Tongue (tissue), 2 donors: Measurements from ENCODE around the gene ANKS1B. TPM values are rescaled to one million over a fixed set of nuclear protein-coding genes. Genes with fewer than 3 reads are reported as not detected.

Experiments used
- DNase-seq: peaks from one replicate; pipeline ENCODE4 v3.0.0-alpha.2; 2015
- total RNA-seq: library from RNA; depleted of rRNA; stranded (reverse); fragments of >200 nt; gene quantifications from one replicate; pipeline ENCODE4 v1.2.3, GENCODE V29; 2014

ANKS1B gene
- total RNA-seq, 1 donor from 2014 or later = 16.5 TPM

- DNase-seq = no peak
Measured at GRCh38 chr12:98754095-98754494, 1230.6 kb downstream of the ANKS1B start.

- DNase-seq = no peak
Measured at GRCh38 chr12:98752726-98753125, 1232.0 kb downstream of the ANKS1B start.

DNA sequence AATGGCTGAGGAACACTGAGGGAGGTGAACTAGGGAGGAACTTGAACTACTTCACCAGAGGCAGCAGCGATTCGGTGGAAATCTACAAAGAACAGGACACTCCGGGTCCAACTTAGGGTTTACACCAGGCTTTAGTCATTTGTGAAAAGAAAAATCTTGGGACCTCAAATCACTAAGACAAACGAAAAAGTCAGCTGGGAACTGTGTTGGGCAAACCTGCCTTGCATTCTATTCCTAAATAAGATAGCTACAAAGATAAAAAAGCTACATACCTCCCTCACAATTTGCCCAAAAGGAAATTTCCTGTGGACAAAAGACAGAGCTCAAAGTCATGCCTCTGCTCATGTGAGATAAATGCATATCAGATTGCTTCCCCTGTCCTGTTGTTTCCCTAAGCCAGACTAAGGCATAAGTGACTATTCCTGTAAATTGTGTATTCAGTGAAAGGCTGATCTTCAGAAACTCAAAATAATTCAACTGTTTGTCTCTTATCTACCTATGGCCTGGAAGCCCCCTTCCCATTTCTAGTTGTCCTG lies 1233.1 kb downstream of the ANKS1B start:
- DNase-seq = no peak

DNA sequence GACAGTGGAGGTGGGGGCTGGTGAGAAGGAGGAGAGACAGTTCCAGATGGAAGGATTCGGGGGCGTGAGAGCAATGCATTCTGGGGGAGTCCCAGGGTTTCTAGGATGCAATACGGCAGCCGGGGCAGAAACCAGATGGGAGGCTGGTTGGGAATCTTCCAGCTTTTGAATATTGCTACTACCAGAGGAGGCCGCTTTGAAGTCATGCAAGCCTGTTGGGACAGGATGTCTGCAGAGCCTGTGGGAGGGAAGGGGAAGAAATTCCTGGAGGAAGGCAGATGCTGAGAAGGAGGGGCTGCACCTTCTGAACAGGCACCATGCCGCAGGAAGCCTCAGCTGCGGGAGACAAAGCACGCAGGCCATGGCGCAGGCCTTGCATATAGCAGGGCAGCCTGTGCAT lies 1234.2 kb downstream of the ANKS1B start:
- peak; percentile 37 for DNase-seq

- DNase-seq = no peak
Measured at GRCh38 chr12:98748463-98748862, 1236.3 kb downstream of the ANKS1B start.

DNA sequence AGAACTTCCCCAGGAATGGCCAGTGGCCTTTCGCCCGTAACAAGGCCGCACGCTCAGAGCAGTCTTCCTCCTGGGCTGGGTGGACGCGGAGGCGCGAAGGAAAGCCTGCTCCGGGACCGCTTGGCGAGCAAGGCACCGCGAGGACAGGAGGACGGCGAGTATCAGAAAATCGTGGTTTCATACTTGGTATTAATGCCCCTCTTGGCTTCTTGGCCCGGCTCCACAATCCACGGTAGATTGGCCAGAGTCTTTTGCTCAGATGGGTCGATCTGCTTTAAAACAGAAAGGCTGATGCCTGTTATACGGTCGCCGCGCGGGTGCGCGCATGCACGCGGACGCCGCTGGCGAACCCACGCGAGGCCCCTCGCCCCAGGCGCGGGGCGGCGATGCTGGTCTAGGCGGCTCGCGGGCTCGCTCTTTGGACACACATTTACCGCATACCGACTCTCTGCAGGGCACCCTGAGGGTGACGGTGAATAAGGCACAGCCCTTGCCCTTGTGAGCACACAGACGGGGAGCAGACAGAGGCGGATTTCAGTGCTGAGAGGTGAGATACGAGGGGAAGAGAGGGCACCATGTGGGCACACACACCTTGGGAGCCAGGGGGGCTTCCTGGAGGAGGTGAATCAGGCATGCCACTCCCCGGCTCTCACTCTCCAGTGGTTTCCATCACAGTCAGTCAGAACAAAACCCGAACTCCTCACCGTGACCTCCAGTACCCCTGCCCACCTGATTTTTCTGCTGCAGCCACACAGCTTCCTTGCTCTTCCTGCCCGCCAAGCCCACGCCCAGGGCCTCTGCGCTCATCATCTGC lies 1239.0 kb downstream of the ANKS1B start:
- peak; percentile 54 for DNase-seq

DNA sequence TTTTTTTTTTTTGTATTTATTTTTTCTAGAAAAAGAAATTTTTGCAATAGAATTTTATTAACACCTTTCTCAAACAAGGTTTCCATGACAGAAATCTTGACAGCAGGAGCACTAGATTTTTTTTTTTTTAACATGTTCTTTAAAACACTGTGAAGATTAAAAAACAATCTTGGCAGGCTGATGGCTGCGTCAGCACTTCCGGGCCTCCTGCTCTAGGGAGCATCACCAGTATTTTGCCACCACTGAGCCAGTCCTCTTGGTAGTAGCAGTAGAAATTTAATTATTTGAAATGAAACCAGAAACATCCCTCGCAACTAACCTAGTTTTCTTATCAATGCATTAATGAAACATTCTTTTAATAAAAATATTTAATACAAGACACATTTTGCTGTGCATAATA lies 1240.1 kb downstream of the ANKS1B start:
- no peak for DNase-seq

GRCh38 chr12:98743362-98743953 lies 1241.3 kb downstream of the ANKS1B start:
- DNase-seq = peak; percentile 24

GRCh38 chr12:98741556-98742265 lies 1243.0 kb downstream of the ANKS1B start:
- peak; percentile 52 for DNase-seq

DNA sequence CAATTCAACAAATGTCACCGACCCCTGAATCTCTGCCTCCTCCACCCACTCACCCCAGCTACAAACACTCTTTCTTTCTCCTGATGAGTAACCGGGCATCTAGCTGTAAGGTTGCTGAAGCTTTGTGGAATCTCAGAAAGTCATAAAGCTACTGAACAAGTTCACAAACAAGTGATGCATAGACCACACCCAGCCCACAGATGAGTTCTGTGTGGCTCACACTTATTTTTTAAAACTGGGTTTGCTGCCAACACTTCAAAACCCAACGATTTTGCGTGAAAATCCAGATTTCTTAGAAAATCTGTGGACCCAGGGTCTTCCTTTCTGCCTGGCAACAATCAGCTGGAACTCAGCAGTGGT lies 1243.6 kb downstream of the ANKS1B start:
- DNase-seq = no peak

GRCh38 chr12:98740751-98741150 lies 1244.0 kb downstream of the ANKS1B start:
- DNase-seq = no peak

DNA sequence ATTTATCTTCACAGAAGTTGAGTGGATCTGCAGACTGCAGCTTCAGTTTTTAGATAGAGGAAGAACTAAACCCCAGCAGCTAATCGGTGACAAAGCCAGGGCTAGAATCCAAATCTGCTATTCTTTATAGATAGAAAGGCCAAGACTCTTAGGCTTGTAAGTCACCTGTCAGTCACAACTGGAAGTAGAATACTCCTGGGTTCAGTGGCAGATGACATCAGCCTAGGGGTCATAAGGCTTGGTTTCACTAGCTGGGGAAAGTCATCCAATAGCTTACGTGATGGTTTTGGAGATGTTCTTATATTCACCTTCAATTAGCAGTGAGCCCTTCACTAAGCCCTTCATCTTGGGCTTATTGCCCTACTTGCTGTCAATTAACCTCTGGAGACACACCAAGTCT lies 1246.2 kb downstream of the ANKS1B start:
- DNase-seq = no peak

- no peak for DNase-seq
Measured at GRCh38 chr12:98738002-98738401, 1246.7 kb downstream of the ANKS1B start.

DNA sequence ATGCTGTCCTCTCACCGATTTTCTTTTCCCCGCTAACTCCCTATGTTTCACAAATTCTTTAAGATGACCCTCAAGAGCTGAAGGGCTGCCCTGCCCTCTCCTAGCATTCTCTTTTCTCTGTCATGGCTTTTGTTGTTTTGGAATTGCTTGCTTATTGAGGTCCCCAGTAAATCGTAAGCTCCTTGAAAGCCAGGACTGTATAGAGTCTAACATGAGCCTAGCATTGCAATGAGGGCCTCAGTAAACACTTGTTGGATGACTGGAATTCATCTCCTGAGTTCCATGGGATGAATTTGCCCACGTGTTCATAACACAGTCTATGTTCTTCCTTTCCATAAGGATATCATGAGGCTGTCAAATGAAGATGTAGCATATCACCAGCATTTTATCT lies 1247.4 kb downstream of the ANKS1B start:
- DNase-seq = no peak

- peak; percentile 63 for DNase-seq
Measured at GRCh38 chr12:98736352-98737321, 1248.1 kb downstream of the ANKS1B start.

DNA sequence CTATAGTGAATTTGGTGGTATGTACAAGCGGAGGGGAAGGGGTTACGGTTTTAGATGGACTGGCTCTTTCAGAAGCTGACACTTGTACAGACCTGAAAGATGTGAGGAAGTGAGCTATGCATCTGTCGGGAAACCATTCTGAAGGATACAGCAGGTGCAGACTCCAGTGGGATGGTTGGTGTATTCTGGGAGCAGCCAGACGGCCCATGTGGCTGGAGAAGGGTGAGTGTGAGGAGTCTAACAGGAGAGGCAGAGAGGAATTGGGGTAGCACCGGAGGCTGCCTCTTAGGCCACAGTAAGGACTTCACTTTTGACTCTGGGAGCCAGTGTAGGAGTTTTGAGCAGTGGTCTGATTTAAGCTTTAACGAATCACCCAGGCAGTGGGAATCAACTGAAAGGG lies 1248.9 kb downstream of the ANKS1B start:
- DNase-seq = peak; percentile 30

DNA sequence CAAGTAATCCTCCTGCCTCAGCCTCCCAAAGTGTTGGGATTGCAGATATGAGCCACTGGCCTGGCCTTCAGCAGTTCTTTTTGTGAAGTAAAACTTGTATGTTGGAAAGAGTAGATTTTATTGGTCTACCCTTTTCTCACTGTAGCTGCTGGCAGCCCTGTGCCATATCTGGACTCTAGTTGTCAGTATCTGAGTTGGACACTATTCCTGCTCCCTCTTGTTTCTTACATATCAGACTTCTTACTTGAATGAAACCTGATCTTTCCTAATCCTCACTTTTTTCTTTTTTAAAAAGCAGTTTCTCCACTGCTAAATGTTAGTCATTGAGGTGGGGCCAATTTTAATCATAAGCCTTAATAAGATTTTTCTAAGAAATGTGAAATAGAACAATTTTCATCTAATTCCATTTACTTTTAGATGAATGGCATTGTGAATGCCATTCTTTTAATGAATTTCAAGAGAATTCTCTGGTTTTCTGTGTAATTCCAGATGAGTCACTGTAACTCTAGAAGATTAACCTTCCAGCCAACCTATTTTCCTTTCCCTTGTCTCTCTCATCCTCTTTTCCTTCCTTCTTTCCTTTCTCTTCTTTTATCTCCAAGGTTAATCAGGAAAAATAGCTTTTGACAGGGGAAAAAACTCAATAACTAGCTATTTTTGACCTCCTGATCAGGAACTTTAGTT lies 1250.9 kb downstream of the ANKS1B start:
- no peak for DNase-seq

DNA sequence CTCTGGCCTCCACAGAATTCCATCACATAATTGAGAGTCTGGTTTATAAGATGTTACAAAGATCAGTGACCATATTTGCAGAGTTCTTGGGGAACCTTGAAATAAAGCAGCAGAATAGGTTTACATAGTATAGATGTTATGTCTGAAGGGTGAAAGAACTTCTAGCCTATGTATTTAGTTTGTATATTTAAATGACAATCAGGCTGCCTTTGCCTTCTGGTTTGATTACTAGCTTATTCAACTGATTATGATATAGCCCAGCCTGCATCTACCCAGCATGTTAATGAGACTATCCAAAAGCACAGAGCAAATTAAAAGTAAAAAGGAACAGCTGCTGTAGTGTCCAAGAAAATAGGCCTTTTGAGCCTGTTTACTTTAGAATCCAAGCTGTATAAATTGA lies 1254.3 kb downstream of the ANKS1B start:
- DNase-seq = no peak

DNA sequence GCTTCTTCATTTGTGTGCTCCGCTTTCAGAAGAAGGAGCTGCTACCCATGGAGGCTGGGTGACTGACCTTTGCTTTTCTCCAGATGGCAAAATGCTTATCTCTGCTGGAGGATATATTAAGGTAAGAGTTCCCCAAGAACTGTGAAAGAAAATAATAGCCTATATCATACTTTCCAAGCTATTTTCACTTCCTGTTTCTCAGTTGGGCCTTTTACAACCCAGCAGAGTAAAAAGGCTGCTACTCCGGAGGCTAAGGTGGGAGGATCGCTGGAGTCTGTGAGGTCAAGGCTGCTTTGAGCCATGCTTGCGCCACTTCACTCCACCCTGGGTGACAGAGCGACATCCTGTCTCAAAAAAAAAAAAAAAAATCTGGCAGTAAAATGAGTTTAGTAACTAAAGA lies 1257.5 kb downstream of the ANKS1B start:
- DNase-seq = no peak

DNA sequence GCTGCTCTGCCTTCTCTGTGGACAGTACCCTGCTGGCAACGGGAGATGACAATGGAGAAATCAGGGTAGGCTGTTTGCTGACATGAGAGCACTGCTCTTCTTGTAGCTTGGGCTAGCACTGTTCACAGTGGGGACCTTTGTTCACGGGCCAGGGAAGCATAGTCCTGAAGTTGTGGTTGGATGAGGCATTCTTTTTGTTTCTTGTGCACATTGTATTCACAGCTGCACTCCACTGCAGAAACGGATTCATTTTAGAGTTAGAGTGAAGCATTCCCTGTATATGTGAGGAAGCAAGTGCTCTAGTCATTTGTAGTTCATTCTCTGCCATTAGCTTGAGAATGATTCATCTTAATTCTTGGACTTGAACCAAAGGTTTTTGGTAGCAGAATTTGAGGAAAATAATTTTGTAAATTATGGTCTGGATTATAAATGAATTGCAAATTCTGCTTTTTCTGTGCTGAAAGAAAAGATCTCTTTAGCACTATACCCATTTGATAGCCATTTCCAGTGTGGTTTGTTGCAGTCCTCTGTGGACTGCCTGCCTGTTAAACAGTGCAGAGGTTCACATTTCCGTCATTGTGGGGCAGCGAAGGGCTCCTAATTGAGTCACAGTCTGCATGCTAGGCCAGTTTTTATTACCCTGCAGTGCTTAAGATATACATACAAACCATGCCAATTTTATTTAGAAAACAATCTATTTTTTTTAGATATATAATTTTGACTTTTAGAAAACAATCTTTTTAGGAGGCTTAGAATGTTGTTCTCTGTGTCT lies 1259.1 kb downstream of the ANKS1B start:
- peak; percentile 77 for DNase-seq
